HG03025 (cell line): ENCODE data around the gene SGCA.

Experiments
- ATAC-seq: cut with Tn5 transposase; IDR thresholded peaks from one replicate; pipeline ENCODE4 v1.9.1; 2021; ENCODE audit warnings: mild to moderate bottlenecking, moderate library complexity; ENCODE audit not compliant: unreplicated experiment, low FRiP score

SGCA gene

DNA sequence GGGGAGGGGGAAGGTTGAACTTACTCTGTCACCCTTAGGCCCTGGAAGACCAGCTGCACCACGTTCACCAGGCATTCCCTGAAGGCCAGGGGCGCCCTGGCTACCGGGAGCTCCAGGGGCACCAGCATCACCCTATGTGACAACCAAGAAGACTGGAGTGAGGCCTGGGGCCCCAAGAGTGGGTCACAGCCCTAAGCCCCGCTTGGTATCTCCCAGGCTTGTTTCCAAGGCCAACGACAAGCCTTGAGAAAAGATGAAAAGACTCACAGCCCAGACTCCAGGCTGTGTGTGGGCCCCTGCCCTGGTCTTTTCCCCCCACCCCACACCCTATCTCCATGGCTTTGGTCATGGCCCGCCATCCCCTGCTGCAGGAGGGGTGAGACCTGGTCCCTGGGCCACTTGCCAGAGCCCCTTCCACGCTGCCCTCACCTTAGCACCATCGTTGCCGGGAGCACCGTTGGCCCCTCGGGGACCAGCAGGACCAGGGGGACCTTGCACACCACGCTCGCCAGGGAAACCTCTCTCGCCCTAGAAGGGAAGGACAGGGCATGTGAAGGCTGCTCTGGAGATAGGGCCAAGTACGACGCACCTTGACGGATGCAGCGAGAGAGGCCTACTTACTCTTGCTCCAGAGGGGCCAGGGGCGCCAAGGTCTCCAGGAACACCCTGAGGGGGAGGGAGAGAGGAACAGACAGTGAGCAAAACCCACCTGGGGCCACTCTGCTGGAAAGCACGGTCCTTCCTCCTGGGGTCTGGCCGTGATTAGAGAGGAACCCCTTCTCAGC lies 25.7 kb downstream of the SGCA start:
- ATAC-seq: no peak

- ATAC-seq: no peak
These were observed 26.4 kb downstream of the SGCA start for GRCh38 chr17:50192144-50192617.

DNA sequence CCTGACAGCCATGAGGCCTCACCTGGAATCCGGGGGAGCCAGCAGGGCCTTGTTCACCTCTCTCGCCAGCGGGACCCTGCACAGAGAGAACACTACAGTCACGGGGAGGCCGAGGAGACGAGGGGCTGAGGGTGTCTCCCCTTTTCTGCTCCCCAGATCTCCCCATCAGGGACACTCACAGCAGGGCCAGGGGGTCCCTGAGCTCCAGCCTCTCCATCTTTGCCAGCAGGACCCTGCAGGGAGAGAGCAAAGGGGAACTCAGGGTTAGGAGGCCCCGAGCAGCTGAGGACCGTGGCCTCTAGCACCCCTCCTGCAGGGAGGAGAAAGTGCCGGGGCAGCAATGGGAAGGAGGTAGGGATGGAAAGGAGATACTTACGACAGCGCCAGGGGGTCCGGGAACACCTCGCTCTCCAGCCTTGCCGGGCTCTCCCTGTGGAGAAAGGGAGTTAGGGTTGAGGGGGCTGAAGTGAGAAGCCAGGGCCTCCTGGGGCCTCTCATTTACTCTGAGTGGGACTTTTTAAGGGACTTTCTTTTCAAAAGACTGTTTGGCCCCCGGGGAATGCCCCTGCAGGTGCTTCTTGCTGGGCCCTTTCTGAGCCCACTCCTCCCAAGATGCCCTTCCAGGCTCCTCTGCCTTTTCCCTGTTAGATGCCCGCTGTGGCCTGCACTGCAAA lies 26.9 kb downstream of the SGCA start:
- ATAC-seq: no peak

DNA sequence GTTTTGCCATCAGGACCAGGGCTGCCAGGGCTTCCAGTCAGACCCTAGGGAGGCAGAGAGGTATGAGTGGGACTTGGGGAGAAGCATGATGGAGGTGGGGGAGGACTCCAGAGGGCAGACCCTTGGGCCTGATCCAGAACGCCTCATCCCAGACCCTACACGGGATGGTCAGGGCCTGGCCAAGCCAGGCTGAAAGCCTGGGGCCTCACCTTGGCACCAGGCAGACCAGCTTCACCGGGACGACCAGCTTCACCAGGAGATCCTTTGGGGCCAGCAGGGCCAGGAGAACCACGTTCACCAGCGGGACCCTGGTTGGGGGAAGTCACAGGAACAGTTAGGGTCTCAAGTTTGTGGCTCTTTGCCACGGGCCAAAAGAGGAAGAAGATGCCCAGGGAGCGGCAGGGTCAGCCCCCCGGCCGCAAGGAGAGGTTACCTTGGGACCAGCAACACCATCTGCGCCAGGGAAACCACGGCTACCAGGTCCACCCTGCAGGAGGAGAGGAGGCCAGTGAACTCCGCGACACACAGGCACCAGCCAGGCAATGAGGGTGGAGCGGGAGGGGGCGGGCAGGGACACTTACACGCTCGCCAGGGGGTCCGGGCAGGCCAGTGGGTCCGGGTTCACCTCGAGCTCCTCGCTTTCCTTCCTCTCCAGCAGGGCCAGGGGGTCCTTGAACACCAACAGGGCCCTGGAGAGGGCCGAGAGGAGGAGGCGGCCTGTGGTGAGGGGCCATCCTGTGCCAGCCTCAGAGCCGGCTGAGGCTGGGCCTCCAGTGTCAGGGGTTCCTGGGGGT lies 28.5 kb downstream of the SGCA start:
- ATAC-seq: no peak

GRCh38 chr17:50194934-50195865 lies 29.4 kb downstream of the SGCA start:
- no peak for ATAC-seq

DNA sequence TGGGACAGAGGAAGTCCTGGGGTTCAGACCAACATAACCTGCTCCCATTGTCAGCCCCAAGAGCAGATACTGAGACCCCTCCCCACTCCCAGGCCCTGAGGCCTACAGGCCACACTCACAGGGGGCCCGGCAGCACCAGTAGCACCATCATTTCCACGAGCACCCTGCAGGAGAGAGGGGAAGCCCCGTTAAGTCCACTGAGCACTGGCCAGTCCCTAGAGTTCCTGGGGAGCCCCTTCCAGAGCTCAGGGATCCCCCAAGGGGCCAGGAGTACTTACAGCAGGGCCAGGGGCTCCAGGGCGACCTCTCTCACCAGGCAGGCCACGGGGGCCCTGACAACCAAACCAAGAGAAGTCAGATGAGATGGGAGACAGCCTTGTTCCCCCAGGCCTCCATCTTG lies 30.2 kb downstream of the SGCA start:
- no peak for ATAC-seq

DNA sequence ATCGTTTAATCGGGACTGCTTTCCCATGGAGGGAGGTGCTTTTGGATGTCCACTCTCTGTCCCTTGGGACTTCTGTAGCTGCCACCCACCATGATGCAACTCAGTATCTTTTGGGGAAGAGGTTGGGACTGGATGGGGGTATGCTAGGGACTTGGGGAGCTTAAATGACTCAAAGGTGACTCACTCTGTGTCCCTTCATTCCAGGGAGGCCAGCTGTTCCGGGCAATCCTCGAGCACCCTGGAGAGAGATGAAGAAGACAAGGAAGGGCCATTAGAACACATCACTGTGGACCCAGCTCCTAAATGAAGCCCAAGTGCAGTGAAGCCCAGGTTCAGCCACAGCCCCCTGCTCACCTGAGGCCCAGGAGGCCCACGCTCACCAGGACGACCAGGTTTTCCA lies 31.0 kb downstream of the SGCA start:
- no peak for ATAC-seq

DNA sequence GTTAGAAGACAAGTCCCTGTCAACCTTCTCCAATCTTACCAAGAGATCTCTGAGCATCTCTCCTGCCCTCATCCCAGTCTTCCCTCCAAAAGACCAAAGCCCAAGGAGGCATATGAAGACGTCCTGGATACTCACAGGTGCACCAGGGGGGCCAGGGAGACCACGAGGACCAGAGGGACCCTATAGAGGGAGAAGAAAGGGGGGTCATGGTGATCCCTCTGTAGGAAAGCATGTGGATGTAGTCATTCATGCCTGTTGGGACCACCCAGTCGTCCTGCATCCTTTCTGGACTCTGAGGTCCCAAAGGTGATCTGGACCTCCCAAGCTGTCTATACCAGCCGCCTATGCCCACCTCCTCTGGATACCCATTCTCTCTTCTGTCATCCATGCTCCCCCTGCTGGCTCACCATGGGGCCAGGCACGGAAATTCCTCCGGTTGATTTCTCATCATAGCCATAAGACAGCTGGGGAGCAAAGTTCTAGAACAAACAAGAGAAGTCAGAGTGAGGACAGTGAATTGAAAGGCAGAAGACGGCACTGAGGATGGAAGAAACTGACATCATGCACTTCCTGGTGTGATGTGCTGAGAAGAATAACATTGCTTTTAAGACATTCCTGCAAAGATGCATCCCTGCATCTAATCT lies 32.3 kb downstream of the SGCA start:
- ATAC-seq: no peak

- ATAC-seq: no peak
These were observed 33.5 kb downstream of the SGCA start for GRCh38 chr17:50199211-50199802.

GRCh38 chr17:50199803-50200456 lies 34.1 kb downstream of the SGCA start:
- ATAC-seq: no peak

DNA sequence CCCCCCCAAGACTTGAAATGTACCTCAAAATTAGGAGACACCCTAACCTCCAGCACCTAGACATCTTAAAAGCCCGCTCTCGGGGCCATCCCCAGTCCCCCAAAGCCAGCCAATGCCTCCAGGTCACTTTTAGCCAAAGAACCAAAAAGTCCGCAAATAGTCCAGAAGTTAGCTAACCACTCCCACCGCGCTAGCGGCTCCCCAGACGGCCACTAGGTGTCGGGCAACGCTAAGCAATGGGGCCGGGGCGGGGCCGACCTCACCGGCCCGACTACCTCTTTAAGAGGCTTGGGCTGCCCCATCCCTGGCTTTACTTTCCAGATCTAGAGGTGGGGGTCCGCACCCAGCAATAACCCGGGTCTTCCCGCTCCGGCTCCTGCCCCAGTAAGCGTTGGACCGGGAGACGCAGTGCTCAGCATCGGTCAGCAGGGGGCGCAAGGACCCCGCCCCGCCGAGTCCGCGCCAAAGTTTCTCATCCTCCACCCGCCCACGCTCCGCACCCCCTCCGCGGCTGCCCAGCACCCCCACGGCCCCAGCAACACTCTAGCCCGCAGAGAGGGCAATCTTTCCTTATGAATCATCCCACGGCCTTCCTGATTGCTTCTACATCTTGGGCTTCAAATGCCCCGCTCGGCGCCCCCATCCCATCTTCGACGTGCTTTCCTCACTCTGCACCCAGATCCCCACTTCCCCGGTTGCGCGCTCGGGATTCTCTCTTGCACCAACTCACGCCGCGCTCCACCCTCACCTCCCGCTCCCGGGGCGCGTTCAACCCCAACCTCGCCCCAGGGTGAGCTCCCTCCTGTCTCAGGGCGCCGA lies 34.9 kb downstream of the SGCA start:
- no peak for ATAC-seq

GRCh38 chr17:50201276-50201854 lies 35.6 kb downstream of the SGCA start, which contains the start of gene COL1A1:
TSS of gene COL1A1 (minus strand) at chr17:50201631. CDS start at chr17:50201513, 118 bp downstream.
- ATAC-seq: no peak

- ATAC-seq: no peak
These were observed 37.3 kb downstream of the SGCA start for GRCh38 chr17:50203086-50203485.

- ATAC-seq: no peak
These were observed 38.0 kb downstream of the SGCA start for GRCh38 chr17:50203604-50204345.

DNA sequence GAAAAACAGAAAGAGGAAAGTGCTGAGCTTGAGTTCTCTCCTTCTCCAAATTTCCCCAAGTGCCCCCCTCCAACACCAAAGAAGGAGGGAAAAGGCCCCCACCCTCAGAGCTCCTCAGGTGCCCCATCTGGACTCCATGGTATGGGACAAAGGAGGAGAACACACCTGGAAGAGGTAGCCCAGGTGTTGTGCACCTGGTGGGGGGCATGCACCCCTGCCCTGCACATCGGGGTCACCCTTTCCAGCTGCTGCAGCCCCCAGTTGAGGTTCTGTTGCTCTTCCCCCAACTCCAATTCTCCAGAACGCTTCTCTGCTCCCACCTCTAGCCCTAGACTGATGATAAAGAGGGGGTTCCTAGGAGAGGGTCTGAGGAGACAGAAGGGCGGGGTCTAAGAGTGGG lies 38.6 kb downstream of the SGCA start:
- no peak for ATAC-seq

GRCh38 chr17:50205111-50205962 lies 39.5 kb downstream of the SGCA start:
- no peak for ATAC-seq
